Measurements from ENCODE around the gene LPO.

Gene LPO

DNA sequence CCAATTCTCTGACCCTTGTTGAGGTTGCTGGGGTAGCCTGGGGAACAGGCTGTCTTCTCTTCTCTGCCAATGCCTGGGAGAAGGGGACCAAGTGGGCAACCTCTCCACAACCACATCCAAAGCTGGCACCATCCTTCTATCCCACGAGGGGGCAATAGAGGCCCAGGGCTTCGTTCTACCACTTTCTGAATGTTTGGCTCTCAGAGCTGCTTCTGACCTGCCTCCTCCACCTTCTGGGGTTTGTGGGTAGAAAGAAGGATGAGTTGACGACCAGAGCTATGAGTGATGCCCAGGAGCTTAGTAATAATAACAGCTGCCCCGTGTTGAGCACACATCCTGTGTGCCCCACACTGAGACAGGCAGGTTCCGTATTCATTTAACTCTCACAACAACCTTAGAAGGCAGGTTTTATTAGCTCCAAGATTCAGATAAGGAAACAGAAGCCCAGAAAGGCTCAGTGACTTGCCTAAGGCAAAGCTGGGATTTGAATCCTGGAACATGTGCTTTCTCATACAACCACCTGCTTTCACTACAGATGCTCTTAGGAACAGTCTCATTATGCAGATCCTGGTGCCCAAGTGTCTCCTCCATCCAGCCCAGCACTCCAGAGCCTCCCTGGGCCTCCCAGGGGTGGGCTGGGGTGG is 79.2 kb downstream of the LPO start:
- DNase-seq (ENCODE audit: low spot score): no peak

DNA sequence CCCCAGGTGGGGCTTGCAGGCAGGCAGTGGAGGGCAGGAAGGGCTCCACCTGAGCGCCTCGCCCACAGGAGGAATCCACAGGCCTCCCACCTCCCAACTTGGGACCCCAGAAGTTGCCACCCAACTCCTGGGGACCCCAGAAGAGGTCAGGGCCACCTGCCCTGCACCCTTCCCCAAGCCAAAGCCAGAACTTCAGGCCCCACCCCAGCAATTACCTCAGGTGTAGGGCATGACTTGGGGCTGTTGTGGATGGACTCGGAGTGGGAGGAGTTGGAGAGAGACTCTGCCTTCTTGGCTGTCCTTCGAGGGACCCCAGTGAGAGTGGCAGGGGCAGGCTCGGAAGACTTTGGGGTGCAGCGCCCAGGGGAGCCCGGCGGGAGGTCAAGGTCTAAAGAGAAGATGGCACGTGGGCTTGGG is 79.7 kb downstream of the LPO start:
- no peak for DNase-seq (ENCODE audit: low spot score)
